ENCODE results near the gene ZFYVE28.

ZFYVE28 gene

DNA sequence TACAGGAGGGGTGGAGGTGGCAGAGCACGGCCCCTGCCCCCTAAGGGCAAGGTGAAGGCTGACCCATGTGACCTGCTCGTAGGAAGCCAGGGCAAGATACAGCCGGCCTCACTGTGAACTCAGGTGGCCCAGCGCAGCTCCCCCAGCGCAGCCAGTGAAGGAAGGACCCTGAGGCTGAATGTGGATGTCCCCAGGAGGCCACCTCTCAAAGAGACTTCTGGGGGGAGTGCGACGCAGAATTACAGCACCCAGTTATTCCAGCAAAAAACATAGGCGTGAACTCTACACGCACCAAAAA, 52.6 kb downstream of the ZFYVE28 start:
- no peak for ATAC-seq
- no peak overlapping the region for H3K4me3 Mint-ChIP-seq
- no peaks in the 10 kb centered on the region for H3K36me3 Mint-ChIP-seq
- H3K27ac Mint-ChIP-seq: no peak overlapping the region
- peaks cover 5% of the 10 kb centered on the region for H3K9me3 Mint-ChIP-seq
- peaks cover 6% of the 10 kb centered on the region for H3K27me3 Mint-ChIP-seq
- H3K4me1 Mint-ChIP-seq: no peaks in the 10 kb centered on the region

DNA sequence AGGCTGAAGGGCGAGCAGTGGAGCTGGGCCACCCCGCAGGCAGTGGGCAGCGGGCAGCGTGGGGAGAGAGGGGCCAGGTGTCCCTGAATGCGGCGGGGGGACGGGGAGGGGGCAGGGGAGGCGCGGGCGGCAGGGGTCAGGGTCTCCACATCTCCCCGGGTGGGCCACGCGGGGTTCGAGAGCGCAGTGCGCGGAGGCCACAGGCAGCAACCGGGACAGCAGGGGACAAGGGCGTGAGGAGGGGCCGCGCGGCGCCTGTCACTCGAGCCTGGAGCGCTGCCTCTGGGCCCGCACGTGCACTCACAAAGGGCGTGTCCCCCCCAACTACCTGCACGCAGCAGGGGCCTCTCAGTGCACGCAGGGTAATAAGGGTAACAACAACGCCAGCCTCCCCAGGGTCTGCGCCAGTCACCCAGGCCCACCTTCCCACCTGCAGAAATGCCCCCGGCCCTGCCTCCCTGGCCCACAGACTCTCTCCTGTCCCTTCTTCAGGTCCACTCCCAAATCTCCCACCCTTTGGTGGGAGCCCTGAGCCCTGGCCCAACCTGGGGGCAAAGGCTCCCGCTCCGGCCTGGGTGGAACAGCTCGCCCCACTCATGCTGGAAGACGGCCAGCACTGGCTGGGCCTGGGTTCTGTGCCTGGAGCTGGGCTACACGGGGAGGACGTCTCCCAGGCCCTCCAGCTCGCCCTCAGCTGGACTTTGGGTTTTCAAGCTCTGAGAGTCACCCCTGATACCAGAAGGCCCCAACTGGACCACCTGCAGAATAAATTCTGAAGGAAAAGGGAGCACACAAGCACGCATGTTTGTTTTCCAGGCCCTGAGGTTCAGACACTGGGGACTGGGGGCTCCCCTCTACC, 53.2 kb downstream of the ZFYVE28 start:
- no peaks in the 10 kb centered on the region for H3K27me3 Mint-ChIP-seq
- H3K9me3 Mint-ChIP-seq: peaks cover 5% of the 10 kb centered on the region
- no peaks in the 10 kb centered on the region for H3K4me1 Mint-ChIP-seq
- H3K36me3 Mint-ChIP-seq: no peaks in the 10 kb centered on the region
- ATAC-seq: no peak
- no peak overlapping the region for H3K27ac Mint-ChIP-seq
- peak overlapping the region; percentile 68 for H3K4me3 Mint-ChIP-seq

DNA sequence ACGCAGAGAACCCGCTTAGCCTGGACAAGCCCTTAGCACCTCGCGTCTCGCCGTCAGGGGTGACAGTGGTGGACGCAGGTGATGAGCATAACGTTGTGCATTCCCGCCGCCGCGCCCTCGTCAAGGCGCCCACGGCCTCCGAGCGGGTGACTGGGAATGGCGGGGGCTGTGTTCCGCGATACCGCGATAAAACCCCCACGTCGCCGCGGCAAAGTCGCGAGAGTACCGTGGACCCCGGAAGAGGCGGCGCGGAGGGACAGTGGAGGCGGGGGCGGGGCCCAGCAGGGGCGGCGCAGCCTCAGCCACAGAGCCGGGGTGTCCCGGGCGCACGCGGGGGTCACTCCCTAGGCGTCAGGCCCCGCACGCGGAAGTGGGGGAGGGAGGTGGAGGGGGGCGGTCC, 53.8 kb downstream of the ZFYVE28 start:
- H3K9me3 Mint-ChIP-seq: peaks cover 5% of the 10 kb centered on the region
- no peaks in the 10 kb centered on the region for H3K4me1 Mint-ChIP-seq
- peak overlapping the region; percentile 68 for H3K4me3 Mint-ChIP-seq
- ATAC-seq: peak; percentile 58
- no peaks in the 10 kb centered on the region for H3K27me3 Mint-ChIP-seq
- H3K36me3 Mint-ChIP-seq: no peaks in the 10 kb centered on the region
- peak overlapping the region; percentile 29 for H3K27ac Mint-ChIP-seq

DNA sequence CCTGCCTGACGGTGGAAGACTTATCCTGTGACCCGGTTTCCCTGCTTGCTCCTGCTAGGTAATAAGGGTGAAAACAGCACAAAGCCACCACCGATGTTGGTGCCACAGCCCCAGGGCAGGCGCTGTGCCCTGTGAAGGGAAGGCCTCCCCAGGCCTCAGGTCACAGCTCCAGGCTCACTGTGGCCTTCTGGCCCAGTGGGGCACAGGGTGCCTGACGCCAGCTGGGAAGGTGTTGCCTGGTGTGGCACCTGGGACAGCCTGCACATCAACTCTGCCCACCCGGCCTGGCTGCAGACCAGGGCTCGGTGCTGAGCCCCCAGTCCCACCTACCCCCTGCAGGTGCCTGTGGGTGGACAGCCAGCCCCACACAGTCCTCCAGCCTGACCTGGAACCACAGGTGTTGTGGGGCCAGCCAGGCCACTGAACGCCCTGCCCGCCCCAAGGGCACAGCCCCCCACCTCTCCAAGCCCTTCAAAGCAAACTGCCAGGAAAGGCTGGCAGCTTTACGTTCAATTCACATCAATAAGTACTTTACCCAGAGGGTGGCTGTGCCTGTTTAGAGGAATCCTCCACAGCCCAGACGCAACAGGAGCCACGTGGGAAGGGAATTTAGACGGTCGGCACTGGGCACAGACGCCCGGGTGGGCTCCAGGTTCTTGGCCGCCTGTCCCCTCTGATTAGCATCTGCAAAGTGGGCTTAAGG, 54.3 kb downstream of the ZFYVE28 start:
- H3K27me3 Mint-ChIP-seq: no peaks in the 10 kb centered on the region
- H3K27ac Mint-ChIP-seq: peak overlapping the region; percentile 29
- H3K4me1 Mint-ChIP-seq: no peaks in the 10 kb centered on the region
- H3K9me3 Mint-ChIP-seq: peaks cover 4% of the 10 kb centered on the region
- ATAC-seq: peak; percentile 35
- H3K36me3 Mint-ChIP-seq: no peaks in the 10 kb centered on the region
- H3K4me3 Mint-ChIP-seq: peak overlapping the region; percentile 68

DNA sequence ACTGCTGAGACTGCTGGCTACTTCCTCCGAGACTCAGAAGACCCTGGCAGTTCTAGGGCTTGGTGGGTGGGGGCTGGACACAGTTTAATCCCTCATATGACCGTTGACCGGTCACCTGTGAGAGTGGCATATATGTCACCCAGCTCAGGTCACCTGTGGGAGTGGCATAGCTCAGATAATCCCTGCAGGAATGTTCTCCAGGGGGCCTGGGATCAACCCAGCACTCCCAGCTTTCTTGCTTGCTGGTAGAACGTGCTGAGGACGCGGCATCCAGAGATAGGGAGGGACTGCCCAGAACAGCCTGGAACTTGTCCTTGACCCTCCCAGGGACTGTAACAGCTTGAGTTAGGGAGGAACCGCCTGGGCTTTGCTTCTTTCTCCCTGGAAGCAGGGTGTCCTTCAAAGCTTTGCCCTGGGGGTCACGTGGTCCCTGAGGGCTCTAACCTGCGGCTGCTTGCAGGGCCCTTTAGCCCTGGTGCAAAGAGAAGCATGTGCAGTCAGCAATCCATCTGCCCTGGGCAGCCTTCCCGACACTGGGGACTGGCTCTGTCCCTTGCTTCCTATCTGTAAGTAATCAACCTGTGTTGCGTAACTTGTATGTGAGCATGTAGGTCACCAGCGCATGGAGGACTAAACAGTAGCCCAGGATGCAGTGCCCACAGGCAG, 55.3 kb downstream of the ZFYVE28 start:
- H3K27ac Mint-ChIP-seq: no peak overlapping the region
- no peak for ATAC-seq
- no peaks in the 10 kb centered on the region for H3K27me3 Mint-ChIP-seq
- no peaks in the 10 kb centered on the region for H3K36me3 Mint-ChIP-seq
- H3K9me3 Mint-ChIP-seq: no peaks in the 10 kb centered on the region
- no peaks in the 10 kb centered on the region for H3K4me1 Mint-ChIP-seq
- H3K4me3 Mint-ChIP-seq: no peak overlapping the region

DNA sequence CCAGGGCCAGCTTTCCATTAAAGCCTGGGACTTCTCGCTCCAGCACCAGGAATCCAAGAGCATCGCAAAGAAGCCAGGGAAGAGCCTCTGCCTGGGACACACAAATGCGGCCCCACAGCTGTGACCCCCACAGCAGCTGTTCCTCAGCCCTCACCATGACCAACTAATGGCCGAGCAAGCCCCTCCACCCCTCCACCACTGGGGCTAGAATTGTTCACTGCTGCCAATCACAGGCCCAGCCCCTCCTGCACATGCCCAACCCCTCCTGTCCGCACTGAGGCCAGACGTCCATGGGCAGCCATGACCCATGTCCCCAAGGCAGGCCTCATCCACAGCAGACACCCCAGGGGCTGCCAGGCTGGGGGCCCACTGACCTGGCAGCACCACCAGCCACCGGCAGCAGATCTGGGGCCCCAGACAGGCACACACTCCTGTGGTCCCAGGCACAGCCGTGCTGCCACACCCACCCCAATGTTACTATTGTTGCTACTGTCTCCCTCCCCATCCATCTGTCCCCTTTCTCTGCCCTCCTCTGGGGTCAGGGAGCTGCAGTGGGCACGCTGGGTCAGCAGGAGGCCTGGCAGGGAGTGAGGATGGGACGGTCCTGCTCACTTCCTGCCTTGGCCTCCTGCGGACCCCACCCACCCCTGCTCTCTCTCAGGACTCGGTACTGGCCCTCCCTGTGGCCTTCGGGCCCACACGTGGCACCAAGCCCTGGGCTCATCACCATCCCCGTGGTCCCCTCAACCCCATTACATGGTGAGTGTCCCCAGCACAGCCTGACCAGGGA, 56.0 kb downstream of the ZFYVE28 start:
- H3K27ac Mint-ChIP-seq: no peak overlapping the region
- H3K27me3 Mint-ChIP-seq: no peaks in the 10 kb centered on the region
- ATAC-seq: no peak
- no peaks in the 10 kb centered on the region for H3K36me3 Mint-ChIP-seq
- no peak overlapping the region for H3K4me3 Mint-ChIP-seq
- H3K4me1 Mint-ChIP-seq: no peaks in the 10 kb centered on the region
- H3K9me3 Mint-ChIP-seq: no peaks in the 10 kb centered on the region

DNA sequence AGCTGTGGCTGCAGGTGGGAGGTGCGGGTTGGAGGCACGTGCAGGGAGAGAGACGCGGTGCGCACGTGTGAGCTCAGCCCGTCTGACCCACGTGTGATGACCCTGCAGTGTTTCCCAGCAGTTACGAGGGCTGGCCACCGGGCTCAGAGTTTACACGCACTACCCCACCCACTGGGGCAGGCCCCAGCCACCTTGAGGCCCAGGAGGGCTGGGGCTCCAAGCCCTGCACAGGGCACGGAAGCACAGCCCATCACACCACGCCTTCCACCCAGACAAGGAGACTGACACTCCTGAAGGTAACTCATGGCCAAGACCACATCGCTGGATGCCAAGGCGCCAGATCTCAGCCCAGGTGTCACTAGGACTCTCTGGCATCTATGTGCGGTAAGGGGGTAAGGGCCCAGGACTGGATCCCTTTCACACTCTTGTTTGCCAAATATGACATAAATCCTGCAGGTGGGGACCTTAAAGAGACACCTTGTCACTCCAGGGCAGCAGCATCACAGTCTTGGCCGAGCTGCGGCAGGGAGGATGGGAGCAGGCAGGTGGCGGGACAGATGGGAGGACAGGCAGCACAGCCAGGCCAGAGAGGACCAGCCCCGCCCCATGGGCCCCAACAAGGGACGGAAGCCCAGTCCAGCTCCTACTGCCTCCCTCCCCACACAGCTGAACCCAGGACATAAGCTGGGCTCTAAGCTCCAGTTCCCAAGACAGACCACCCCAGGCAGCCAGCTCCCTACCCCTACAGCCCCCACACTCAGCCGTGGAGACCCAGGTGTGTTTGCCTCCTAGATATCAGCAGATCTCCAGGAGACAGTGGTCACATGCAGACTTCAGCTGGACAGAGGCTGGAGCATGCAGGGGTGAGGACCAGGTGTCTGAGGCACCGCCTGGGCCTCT, 56.8 kb downstream of the ZFYVE28 start:
- Mint-ChIP-seq H3K36me3 (no peaks in the 10 kb centered on the region), H3K4me3 (no peak overlapping the region), H3K27ac (no peak overlapping the region), H3K4me1 (no peaks in the 10 kb centered on the region), H3K9me3 (no peaks in the 10 kb centered on the region), H3K27me3 (no peaks in the 10 kb centered on the region)
- no peak for ATAC-seq

DNA sequence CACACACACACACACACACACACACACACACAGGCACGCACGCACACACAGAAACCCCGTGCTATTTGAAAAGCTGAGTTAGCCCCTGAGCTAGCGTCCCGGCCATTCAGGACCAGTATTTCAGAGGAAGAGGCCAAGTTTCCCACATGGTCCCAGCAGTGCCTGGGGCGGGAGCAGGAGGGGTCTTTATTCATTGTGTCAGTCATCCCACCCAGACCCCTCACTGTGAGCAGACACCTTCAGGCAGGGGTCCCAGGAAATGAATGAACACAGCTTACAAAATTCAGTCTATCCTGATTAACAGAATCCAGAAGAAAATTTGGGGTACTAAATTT, 58.1 kb downstream of the ZFYVE28 start:
- Mint-ChIP-seq H3K27me3 (no peaks in the 10 kb centered on the region), H3K27ac (no peak overlapping the region), H3K4me1 (no peaks in the 10 kb centered on the region), H3K36me3 (no peaks in the 10 kb centered on the region), H3K4me3 (no peak overlapping the region), H3K9me3 (no peaks in the 10 kb centered on the region)
- ATAC-seq: no peak

DNA sequence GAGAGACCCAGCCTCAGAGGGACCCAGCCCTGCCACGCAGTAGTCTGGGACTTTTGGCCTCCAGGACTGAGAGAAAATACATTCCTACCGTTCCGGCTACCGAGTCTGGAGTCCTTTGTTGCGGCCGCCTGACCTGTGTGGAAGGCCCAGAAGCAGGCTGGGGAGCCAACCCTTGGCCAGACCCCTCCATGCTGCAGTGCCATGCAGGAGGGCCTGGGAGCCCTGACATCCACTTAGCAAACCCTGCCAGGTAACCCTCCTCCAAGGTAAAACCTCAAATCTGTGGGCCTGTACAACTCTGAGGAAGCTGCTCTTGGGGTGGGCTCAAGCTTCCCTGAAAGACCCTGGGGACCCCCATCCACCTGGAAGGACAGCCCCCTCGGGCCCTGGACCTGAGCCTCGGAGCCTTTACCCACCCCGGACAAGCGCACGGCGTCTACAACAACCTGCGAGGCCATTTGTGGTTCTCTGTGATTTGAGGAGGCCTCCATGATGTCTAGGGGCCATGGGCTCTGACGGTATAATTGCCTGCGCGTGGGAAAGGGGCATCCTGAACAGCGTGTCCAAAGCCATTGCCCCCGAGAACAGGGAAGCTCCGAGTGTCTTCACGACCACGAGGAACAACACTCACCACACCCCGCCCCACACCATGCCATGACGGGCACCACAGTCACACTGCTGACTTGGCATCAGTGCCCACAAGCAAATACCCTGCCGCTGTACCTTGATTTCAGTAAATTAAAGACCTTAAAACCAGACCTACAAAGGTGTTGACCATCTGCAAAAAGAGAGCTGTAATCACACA, 58.7 kb downstream of the ZFYVE28 start:
- no peaks in the 10 kb centered on the region for H3K36me3 Mint-ChIP-seq
- no peaks in the 10 kb centered on the region for H3K9me3 Mint-ChIP-seq
- H3K4me3 Mint-ChIP-seq: no peak overlapping the region
- H3K27ac Mint-ChIP-seq: no peak overlapping the region
- H3K27me3 Mint-ChIP-seq: no peaks in the 10 kb centered on the region
- peaks cover 4% of the 10 kb centered on the region for H3K4me1 Mint-ChIP-seq
- ATAC-seq: no peak

DNA sequence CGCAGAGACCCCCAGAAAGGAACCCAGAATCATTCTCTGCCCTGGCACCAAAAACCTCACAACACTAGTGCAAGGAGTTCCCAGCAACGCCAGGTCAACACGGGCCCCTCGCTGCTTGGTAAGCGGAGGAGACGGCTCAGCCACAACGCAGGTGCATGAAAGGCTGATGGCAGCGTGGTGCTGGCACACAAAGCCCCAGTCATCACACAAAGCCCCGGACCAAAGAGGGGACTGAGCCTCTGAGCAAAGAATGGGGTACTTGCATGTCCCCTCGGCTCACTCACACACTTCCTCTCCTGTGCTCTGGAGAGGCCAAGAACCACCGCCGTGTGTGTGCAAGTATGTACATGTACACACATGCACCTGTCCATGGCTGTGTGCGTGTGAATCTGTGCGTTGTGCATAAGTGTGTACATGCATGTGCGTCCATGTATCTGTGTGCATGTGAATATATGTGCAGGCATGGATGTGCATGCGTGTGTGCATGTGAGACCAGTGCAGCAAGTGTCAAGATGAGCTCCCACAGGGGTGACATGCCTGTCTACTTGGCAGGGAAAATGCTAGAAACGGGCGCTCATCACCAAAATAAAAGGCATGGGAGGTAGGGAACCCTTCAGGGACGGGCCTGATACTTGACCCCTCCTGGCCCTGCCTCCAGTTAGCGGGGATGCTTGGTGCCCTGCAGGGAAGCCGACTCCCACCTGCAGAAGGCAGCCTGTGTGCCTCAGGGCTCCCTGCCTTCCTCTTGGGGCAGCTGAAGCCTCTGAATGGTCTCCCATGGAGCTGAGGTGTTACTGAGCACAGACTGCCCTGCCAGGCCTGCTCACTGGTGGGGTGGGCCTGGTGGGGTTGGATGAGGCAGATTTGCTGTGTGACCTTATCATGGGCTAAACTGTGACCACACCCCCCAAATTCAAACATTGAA, 60.4 kb downstream of the ZFYVE28 start:
- Mint-ChIP-seq H3K4me1 (peaks cover 7% of the 10 kb centered on the region), H3K27me3 (no peaks in the 10 kb centered on the region), H3K27ac (no peak overlapping the region), H3K4me3 (no peak overlapping the region), H3K9me3 (no peaks in the 10 kb centered on the region), H3K36me3 (no peaks in the 10 kb centered on the region)
- ATAC-seq: no peak

DNA sequence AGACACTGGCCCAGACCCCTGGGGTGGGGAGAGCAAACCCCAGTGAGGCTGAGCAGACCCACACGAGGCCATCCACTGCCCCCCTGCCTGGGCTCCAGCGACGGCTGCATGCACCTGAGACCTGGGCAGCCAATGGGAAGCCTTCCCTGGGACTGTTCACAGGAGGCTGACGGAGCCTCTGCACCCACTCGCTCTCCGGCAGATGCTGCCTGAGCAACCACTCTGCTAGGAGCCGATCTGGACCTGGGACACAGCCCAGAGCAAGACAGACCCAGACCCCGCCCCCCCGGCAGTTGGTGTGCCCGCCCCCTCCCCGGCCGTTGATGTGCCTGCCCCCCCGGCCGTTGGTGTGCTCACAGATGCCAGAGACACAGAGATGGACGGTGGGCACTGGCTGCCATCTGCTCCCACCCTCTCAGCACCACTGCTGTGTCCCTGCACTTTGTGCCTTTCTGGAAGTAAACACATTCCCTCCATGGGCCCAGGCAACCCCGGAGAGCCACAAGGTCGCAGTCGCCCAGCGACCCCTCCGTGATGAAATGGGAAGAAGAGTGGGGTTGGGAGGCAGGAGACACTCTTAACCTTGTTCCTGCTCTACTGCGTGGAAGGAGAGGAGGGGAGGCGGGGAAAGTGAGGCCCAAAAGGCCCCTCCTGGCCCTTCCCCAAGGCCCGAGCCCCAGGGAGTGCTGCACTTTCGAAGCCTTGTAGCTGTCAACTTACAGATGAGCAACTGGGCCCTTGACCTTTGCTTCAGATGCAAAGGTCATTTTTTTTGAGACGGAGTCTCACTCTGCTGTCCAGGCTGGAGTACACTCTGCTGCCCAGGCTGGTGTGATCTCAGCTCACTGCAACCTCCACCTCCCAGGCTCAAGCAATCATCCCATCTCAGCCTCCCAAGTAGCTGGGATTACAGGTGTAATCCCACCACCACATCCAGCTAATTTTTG, 62.0 kb downstream of the ZFYVE28 start:
- Mint-ChIP-seq H3K36me3 (no peaks in the 10 kb centered on the region), H3K4me1 (peaks cover 11% of the 10 kb centered on the region), H3K9me3 (no peaks in the 10 kb centered on the region), H3K27me3 (no peaks in the 10 kb centered on the region), H3K27ac (no peak overlapping the region), H3K4me3 (no peak overlapping the region)
- no peak for ATAC-seq

DNA sequence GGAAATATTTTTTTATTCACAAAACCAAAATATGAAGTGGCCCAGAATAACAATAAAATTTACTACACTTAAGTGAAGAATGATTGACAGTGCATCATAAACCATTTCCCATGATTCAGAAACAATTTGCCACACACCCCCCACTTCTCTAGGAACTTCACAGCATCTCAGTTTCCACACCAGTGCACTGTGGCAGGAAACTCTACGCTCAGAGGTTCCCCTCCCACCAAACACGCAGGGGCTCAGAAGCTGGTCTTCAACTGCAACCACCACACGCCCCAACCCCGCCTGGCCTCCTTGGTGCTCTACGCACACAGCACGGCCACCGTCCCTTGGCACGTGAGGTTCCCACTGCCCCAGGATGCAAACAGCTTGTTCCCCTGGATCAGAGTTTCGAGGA, 63.7 kb downstream of the ZFYVE28 start:
- H3K27ac Mint-ChIP-seq: no peak overlapping the region
- no peak overlapping the region for H3K4me3 Mint-ChIP-seq
- H3K27me3 Mint-ChIP-seq: no peaks in the 10 kb centered on the region
- peaks cover 11% of the 10 kb centered on the region for H3K4me1 Mint-ChIP-seq
- peak; percentile 75 for ATAC-seq
- no peaks in the 10 kb centered on the region for H3K36me3 Mint-ChIP-seq
- no peaks in the 10 kb centered on the region for H3K9me3 Mint-ChIP-seq

Data from stimulated activated memory B cell treated with anti-CD40 and anti-IgM and Interleukin-4, amounts not matched to agents 10 μg/mL and 1 μg/mL and 100 μg/mL, for 72 hours (primary cell).